ENCODE results near the gene ACTR6. TPM values are rescaled to one million over a fixed set of nuclear protein-coding genes. Genes with fewer than 3 reads are reported as not detected.

The ACTR6 gene
- total RNA-seq: 44.5 TPM

DNA sequence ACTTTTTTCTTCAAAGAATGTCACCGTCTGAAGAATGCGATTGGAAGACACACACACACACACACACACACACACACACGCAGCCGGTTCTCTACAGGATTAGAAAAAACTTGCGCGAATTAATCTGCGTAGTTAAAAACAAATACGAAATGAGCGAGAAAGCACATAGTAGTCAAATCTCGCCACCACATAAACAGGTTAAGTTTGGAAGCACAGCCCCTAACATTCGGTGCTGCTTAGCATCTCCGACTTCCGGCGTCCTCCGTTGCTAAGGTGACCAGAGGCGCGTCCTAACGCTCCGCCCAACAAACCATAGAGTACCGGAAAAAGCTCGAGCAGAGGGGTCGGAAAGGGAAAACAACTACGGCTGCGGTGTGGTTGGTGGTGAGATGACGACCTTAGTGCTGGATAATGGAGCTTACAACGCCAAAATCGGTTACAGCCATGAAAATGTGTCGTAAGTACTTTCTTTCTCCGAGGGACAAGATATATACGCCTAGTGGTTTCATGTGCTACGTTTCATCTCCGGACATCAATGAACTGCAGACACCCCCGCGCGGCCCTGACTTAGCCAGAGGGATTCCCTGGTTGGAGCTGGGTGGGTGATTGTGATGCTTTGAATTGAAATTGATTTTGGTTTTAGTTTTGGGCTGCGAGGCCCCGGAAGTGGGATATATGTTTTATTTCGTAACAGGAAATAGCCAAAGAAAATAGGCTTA, at the start of gene ACTR6:
ACTR6 (plus strand) TSS at position 353 of the 719 bp plus-strand sequence; CDS start at position 390, 37 bp downstream.

DNA sequence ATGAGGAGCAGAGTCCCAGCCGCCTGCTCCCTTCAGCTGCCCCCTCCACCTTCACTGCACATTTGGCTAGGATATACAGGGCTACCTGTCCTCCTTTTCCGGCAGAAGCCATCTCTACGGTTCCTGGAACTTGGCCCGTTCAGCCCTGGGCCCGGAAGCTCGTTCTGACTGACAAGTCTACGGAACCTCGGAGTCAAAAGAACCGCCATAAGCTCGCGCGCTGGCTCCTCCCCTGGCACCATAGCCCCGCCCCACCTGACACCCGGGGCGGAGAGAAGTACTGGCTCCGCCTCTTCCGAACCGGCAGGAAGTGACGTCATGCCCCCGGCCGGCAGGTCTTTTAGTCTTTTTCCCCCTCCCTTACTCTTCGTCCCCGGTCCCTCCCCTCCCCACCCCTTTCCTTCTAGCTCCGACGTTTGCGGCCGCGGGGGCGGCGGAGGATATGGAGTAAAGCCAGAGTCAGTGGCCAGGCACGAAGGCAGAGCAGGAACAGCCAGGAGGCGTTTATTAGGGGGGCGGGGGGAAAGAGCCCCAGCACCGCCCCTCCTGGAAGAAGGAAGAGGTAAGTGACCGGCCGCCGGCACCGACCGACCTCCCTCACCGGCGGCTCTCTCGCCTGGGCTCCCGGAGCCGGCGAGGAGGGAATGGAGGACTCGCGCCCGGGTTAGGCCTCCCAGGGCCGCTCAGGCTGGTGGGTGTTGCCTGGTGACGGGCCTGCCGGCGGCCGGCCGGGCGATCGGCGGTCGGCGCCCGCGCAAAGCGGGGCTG, 66.4 kb downstream of the ACTR6 start, which contains the start of the genes DEPDC4 and SCYL2:
DEPDC4 (minus strand) TSS at position 245 of the 768 bp plus-strand sequence; CDS start at position 242, 3 bp downstream.
SCYL2 (plus strand) TSS at position 343 of the 768 bp plus-strand sequence. CDS start 15,794 bp downstream, outside the sequence.

Small RNA genes lying within 50 kb of the gene (small RNA-seq; reads per million reads assigned to genes)
- gene MIR1827: not detected
- not detected for gene RF00019
- gene RN7SL176P: not detected

Other genes with a start within 250 kb of the ACTR6 start
- 298 TPM for gene ANKS1B, start 215.9 kb upstream of the ACTR6 start, total RNA-seq
- 103 TPM for gene BLTP3B, start 57.9 kb upstream of the ACTR6 start, total RNA-seq
- gene DEPDC4, start 66.3 kb downstream of the ACTR6 start, total RNA-seq: 2.8 TPM
- 116 TPM for gene SCYL2, start 66.4 kb downstream of the ACTR6 start, total RNA-seq
- gene SLC17A8, start 156.3 kb downstream of the ACTR6 start, total RNA-seq: 10.1 TPM